Posterior cingulate gyrus (tissue), 11 donors: ENCODE data around the gene MAD1L1.

Source experiments
- DNase-seq, 10 donors: peaks; one replicate each; pipeline versions ENCODE4 v3.0.0 to v3.0.0-alpha.2; 2020 to 2021; ENCODE audit warnings: mixed read lengths in 3 of 10
- intact Hi-C: fragments of 100-400 bp; cut with DNase I; formaldehyde crosslinking; loops from one replicate; pipeline ENCODE4 v1.15.1; 2023

The MAD1L1 gene

GRCh38 chr7:2015251-2015871, 217.4 kb downstream of the MAD1L1 start:
- peak in 6 of 10 donors; percentile 6 to 78 (median 46) for DNase-seq
- intact Hi-C loops: no loop called here

DNA sequence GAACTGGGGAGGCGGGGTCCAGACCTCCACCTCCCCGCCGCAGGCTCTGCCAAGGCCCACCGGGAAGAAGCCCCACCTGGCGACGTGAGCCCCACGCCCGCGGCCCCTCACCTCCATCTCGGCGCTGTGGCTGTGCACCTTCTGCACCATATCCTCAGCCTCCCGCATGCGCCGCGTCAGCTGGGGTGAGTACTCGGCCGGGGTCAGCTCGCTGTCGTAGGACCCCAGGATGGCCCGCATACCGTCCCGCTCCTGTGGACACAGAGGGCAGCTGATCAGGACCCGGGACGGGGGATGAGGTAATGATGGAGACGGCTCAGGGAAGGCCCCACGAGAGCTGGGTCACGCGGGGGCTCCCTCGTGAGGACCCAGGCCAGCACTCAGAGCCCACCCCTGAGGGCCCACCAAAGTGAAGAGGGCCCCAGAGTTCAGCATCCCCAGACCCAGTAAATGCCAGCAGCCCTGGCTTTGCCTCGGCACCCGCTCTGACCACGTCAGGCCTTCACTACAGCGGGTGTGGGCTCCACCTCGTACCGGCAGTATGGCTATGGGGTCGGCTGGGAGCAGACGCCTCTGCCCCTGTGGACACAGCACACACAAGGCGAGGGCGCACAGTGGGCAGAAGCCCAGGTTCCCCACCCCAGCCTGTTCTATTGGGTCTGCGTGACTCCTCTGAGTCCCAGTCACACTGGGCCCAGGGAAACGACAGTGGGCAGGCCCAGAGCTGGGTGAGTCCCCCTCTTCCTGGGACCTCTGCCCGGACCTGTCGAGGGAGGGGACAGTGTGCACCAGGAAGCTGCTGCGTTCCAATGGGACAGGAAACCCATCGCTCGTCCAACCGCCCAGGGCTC, 218.1 kb downstream of the MAD1L1 start:
- DNase-seq: peak in 6 of 10 donors; percentile 2 to 85 (median 43)
- intact Hi-C loops: no loop called here

DNA sequence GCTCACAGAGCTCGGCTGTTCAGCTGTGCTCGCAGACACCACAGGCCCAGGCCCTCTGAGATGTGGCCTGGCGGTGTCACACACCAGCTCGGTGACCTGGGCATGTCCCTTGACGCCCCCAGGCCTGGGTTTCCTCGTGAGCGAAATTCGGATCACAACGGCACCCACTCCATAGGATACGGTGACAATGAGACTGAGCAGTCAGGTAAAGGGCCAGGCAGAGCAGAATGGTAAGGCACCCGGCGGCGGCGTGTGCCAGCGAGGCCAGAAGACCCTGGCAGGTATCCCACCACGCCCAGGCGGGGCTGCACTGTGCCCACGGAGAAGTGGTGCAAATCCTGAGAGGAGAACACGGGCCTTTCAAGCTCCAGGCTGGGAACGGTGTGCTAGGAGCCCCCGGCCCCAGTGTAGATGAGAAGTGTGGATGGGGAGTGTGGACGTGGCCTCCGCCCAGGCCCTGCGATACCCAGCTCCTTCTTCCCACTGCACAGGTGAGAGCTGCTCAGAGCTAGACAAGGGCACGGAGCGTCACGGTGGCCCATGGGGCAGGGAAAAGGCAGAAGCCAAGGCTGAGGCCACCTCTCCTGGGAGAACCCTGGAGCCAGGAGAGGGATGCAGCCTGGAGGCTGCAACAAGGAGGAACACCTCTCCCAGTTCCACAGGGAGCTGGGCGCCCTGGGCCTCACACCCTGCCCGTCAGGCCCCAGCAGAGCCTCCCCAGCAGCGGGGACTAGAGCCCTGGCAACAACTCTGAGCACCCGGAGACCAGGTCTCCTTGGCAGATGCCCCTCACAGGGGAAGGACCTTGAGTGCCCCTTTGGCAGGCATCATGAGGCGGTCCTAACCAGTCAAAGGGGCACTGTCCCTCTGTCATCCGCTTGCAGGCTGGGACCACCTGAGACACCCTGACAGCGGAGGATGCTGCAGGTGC, 219.1 kb downstream of the MAD1L1 start:
- intact Hi-C loops: no loop called here
- peak in 5 of 10 donors; percentile 3 to 76 (median 61) for DNase-seq

DNA sequence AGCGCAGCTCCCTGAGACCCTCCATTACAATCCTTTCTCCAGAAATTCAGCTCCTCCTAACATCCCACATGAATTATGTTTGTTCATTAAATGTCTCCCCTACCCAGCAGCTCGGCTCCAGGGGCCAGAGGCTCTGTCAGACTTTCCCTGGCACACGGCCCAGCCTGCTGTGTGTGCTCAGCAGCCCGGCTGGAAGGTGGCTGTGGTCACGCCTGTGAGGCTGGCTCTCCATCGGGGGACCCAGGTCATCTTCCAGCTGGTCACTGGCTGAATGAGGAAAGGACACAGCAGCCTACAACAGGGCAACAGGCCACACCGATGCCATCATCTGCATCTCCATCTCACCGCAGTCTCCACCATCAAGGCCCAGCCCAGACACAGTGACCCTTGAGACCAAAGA, 219.8 kb downstream of the MAD1L1 start:
- intact Hi-C loops: no loop called here
- DNase-seq: peak in 9 of 10 donors; percentile 35 to 89 (median 39)

DNA sequence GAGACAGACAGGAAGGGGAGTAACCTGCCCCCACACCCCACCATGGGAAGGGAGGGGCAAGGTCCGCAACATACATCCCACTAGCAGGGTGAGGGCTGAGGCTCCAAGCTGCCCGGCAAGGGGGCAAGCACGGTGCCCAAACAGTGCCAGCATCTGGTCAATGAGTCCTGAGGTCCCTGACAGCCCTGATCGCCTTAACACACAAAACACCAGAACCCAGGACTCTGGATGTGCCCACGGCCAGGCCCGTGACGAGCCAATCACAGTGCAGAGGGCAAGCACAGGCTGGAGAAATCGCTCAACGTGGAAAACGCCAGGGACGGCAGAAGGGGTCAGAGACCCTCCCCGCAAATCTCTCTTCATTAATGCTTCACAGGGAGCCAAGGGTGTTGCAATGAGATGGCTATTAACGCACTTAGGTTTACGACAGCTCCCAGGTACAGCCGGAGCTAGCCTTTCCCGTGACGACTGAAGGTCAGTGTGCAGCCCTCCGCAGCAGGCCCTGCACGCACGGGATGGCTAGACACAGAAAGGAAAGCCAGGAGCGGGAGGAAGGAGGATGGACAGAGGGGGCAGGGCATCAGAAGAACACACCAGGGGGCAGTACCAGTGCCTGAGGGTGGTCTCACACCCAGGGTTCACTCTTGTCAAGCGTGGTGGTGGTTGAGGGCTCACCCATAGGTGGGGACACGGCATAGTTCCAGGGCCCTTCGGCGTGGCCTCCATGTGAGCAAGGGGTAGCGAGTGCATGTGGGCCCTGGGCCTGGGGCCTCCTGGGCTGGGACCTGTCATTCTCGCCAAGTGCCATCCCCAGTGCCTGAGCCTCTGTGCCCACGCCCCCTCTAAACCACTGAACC, 220.5 kb downstream of the MAD1L1 start:
- intact Hi-C loops: no loop called here
- DNase-seq: peak in 5 of 10 donors; percentile 4 to 80 (median 52)

DNA sequence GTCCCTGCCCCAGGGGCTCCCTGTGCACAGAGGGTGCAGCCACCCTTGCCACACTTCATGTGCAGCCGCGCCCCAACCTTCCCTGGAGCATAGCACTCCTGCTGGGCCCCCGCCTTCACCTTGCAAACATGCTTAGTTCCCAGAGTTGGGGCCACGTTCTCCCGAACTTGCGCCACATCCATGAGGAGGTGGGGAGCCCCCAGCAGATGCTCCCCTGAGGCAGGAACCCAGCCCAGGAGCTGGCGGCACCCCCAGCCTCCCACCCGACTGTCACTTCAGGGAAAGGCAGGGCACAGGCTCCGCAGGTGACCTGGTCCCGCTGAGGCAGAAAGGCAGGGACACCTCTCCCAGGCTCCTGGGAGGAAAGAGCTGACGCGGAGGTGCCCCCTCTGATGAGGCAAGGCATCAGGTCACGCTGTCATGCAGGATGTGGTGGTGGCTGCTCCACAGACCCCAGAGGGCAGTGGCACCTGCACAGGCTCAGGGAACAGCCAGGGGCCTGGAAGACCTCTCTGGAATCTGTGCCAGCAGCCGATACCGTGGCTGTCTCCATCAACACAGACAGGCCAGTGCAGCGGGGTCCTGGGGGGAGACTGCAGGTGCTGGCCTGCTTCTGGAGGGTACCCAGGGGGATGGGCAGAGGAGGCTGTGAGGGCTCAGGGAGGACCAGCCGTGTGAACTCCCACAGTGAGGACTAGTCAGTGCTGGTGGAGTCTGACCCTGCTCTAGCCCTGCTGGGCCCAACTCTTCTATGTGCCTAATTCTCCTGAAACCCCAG, 221.3 kb downstream of the MAD1L1 start:
- DNase-seq: peak in 5 of 10 donors; percentile 5 to 83 (median 61)
- intact Hi-C loops: no loop called here

GRCh38 chr7:2010551-2011265, 222.0 kb downstream of the MAD1L1 start:
- intact Hi-C loops: no loop called here
- DNase-seq: peak in 4 of 10 donors; percentile 5 to 62 (median 46)

- peak in 5 of 10 donors; percentile 5 to 75 (median 46) for DNase-seq
- intact Hi-C loops: no loop called here
Observed at GRCh38 chr7:2010101-2010500, 222.6 kb downstream of the MAD1L1 start.

- DNase-seq: peak; percentile 52 to 95 (median 67)
- intact Hi-C loops: no loop called here
Observed at GRCh38 chr7:2009541-2010001, 223.2 kb downstream of the MAD1L1 start.

GRCh38 chr7:2008936-2009540, 223.7 kb downstream of the MAD1L1 start:
- DNase-seq: peak in 5 of 10 donors; percentile 4 to 80 (median 67)
- intact Hi-C loops: no loop called here

- peak in 8 of 10 donors; percentile 5 to 87 (median 22) for DNase-seq
- intact Hi-C loops: no loop called here
Observed at GRCh38 chr7:2008101-2008935, 224.4 kb downstream of the MAD1L1 start.

- peak in 5 of 10 donors; percentile 1 to 43 (median 12) for DNase-seq
- intact Hi-C loops: no loop called here
Observed at GRCh38 chr7:2007551-2007950, 225.2 kb downstream of the MAD1L1 start.

DNA sequence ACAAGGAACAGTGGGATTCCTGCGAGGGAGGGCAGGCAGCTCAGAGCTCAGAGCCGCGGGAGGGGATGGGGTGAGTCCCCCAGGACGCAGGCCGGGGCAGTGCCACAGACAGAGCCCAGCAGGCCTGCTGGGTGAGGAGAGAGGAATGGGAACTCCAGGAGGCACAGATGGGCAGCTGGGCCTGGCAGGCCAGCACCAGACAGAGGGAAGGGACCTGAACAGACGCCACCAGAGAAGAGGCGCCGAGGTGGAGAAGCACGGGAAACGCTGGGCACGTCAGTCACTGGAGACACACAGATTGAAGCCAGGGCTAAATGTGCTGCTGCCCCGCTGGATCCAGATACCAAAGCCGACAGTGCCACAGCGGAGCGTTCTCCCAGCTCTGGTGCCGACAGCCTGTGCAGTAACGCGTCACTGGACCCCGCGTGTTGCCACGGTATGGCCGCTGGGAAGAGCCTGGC, 225.8 kb downstream of the MAD1L1 start:
- intact Hi-C loops: no loop called here
- DNase-seq: peak in 8 of 10 donors; percentile 2 to 80 (median 17)

DNA sequence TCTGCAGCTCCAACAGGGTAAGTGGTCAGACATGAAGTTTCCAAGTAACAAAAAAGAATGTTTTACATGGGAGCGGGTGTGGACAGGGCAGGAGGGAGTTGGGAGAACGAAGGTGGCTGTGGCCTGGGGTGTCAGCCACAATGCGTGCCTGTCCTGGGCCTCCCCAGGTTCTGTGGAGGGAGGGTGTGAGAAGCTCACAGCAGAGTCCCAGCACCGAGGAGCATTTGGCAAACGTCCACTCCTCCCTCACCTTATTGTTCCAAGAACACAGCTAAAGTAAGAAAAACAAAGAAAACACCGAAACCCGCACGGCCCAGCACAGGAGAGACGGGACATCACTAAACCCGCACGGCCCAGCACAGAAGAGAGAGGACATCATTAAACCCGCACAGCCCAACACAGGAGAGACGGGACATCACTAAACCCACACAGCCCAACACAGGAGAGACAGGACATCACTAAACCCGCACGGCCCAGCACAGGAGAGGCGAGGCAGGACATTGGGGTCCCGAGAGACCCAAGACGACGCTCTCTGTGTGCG, 226.4 kb downstream of the MAD1L1 start:
- DNase-seq: peak in 7 of 10 donors; percentile 3 to 58 (median 8)
- intact Hi-C loops: no loop called here

- intact Hi-C loops: no loop called here
- DNase-seq: peak in 6 of 10 donors; percentile 2 to 72 (median 13)
Observed at GRCh38 chr7:2005786-2006185, 227.0 kb downstream of the MAD1L1 start.
